Stimulated activated CD4-positive, alpha-beta T cell treated with anti-CD3 and anti-CD28 coated beads, Interleukin-12 subunit alpha, Interleukin-12 subunit beta, amount 100 ng/mL, for 48 hours (primary cell): Measurements from ENCODE around the gene RASAL3.
A peak's percentile ranks its signal among the peaks of the same experiment; 100 is the strongest.
"Not testable (repeated sequence)": the region's sequence is repeated elsewhere in the genome, so short reads cannot be mapped to it uniquely, and the experiment has no call there.

Experiments
- DNase-seq, 3 donors: peaks; one replicate each; pipeline ENCODE4 v3.0.0-alpha.2; 2020; ENCODE audit warnings: low read depth in 2 of 3, low spot score in 1 of 3

RASAL3 gene

GRCh38 chr19:15464394-15465385, at the start of gene RASAL3:
TSS of gene RASAL3 (minus strand) at chr19:15464544. CDS start at chr19:15464358, 186 bp downstream.
- peak in 2 of 3 donors; percentile 48 to 56 for DNase-seq

GRCh38 chr19:15511671-15512424, 47.5 kb upstream of the RASAL3 start:
- DNase-seq = no peak

- DNase-seq = no peak
These were observed 43.8 kb upstream of the RASAL3 start, which contains the start of gene CYP4F22 for GRCh38 chr19:15508035-15508710. TSS of gene CYP4F22 (plus strand) at chr19:15508525. CDS start at chr19:15525337, 16,812 bp downstream.

GRCh38 chr19:15507068-15508034, 43.0 kb upstream of the RASAL3 start:
- no peak for DNase-seq

GRCh38 chr19:15506074-15506571, 41.8 kb upstream of the RASAL3 start:
- no peak for DNase-seq

GRCh38 chr19:15502264-15502663, 37.9 kb upstream of the RASAL3 start:
- no peak for DNase-seq

- no peak for DNase-seq
These were observed 37.3 kb upstream of the RASAL3 start for GRCh38 chr19:15501596-15501995.

GRCh38 chr19:15498910-15499309, 34.6 kb upstream of the RASAL3 start:
- no peak for DNase-seq

GRCh38 chr19:15498156-15498858, 34.0 kb upstream of the RASAL3 start:
- DNase-seq = no peak

- no peak for DNase-seq
These were observed 30.8 kb upstream of the RASAL3 start for GRCh38 chr19:15495151-15495550.

- DNase-seq = no peak
These were observed 24.3 kb upstream of the RASAL3 start for GRCh38 chr19:15488489-15489226.

GRCh38 chr19:15487038-15487437, 22.7 kb upstream of the RASAL3 start:
- no peak for DNase-seq

GRCh38 chr19:15485768-15486167, 21.4 kb upstream of the RASAL3 start:
- DNase-seq = not testable (repeated sequence)

- not testable (repeated sequence) for DNase-seq
These were observed 16.7 kb upstream of the RASAL3 start for GRCh38 chr19:15480996-15481395.

- no peak for DNase-seq
These were observed 15.3 kb upstream of the RASAL3 start, which contains the start of gene PGLYRP2 for GRCh38 chr19:15479391-15480345. TSS of gene PGLYRP2 (minus strand) at chr19:15479501. CDS start at chr19:15479371, 130 bp downstream.

GRCh38 chr19:15476325-15476724, 12.0 kb upstream of the RASAL3 start:
- DNase-seq = no peak

GRCh38 chr19:15475611-15476010, 11.3 kb upstream of the RASAL3 start:
- no peak for DNase-seq
